ENCODE measurements around the gene NDUFV3.
"Not testable (repeated sequence)": the region's sequence is repeated elsewhere in the genome, so short reads cannot be mapped to it uniquely, and the experiment has no call there.

NDUFV3 gene

DNA sequence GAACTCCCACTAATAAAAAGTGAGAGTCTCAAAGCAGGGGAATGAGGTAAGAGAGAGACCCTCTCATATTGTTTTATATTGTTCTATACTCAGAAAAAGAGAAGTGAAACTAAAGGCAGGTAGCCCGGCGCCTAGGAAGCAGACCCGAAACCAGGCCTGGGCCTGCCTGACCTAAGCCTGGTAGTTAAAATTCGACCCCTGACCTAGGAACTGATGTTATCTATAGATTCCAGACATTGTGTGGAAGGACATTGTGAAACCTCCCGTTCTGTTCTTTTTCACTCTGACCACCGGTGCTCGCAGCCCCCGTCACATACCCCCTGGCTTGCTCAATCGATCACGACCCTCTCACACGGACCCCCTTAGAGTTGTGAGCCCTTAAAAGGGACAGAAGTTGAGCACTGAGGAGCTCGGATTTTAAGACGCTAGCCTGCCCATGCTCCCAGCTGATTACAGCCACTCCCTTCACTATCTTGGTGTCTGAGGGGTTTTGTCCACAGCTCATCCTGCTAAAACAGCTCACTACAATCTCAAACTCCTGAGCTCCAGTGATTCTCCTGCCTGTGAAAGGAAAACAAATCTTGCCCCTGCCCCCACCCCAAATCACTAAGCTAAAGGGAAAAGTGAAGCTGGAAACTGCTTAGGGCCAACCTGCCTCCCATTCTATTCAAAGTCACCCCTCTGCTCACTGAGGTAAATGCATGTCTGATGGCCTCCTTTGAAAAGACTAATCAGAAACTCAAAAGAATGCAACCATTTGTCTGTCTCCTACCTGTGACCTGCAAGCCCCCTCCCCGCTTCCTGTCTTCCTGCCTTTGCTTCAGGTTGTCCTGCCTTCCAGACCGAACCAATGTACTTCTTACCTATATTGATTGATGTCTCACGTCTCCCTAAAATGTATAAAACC, 44.2 kb downstream of the NDUFV3 start:
- DNase-seq: not testable (repeated sequence)

- no peak for DNase-seq
These were observed 45.0 kb downstream of the NDUFV3 start for GRCh38 chr21:42937960-42938605.

- not testable (repeated sequence) for DNase-seq
These were observed 45.5 kb downstream of the NDUFV3 start for GRCh38 chr21:42938606-42938995.

DNA sequence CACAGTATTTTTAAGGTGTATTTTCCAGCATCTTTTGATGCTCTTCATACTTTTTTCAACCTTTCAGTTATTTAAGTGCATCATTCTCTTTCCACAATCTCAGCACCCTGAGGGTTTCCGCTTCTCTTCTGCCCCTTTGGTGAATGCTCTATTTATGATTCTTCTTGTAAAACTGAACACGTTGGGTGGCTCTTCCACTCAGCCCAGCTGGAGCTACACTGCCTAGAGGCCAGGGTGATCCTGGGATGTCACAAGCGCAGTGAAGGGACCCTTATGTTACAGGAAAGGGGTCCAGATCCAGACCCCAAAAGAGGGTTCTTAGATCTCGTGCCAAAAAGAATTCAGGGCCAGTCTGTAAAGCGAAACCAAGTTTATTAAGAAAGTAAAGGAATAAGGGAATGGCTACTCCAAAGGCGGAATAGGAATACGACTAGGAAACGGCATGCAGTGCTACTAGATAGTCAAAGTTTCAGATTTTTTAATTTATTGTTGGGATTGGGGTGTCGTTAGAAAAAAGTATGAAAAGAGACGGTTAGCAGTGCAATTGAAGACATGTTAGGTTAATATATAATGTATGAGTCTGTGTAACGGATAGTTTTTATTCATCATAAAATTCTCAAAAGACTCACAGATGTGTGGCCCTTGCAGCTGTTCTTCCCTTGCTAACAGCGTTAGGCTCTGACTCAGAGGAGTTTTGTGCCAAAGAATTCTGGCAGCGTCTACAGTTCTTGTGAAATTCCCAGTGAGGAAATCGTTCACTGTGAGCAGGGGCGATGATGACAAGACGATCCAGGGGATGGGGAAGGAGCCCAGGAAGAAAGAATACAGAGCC, 46.7 kb downstream of the NDUFV3 start:
- DNase-seq: no peak

DNA sequence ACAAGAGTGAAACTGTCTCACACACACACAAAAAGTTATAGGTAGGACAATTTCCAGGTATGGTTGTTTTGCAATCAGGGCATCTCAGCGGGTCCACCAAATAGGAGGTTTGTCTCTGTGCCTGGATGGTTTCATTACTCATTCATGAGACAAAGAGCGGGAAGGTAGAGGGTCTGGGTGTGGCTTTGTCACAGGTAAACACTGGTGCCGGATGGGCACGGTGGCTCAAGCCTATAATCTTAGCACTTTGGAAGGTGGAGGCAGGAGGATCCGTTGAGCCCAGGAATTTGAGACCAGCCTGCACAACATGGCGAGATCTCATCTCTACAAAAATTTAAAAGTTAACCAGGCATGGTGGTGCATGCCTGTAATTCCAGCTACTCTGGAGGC, 48.6 kb downstream of the NDUFV3 start:
- DNase-seq: no peak

- DNase-seq: no peak
These were observed 49.1 kb downstream of the NDUFV3 start for GRCh38 chr21:42942244-42942643.

- DNase-seq: not testable (repeated sequence)
These were observed 56.1 kb downstream of the NDUFV3 start for GRCh38 chr21:42949094-42949755.

- DNase-seq: not testable (repeated sequence)
These were observed 58.1 kb downstream of the NDUFV3 start for GRCh38 chr21:42951193-42951592.

DNA sequence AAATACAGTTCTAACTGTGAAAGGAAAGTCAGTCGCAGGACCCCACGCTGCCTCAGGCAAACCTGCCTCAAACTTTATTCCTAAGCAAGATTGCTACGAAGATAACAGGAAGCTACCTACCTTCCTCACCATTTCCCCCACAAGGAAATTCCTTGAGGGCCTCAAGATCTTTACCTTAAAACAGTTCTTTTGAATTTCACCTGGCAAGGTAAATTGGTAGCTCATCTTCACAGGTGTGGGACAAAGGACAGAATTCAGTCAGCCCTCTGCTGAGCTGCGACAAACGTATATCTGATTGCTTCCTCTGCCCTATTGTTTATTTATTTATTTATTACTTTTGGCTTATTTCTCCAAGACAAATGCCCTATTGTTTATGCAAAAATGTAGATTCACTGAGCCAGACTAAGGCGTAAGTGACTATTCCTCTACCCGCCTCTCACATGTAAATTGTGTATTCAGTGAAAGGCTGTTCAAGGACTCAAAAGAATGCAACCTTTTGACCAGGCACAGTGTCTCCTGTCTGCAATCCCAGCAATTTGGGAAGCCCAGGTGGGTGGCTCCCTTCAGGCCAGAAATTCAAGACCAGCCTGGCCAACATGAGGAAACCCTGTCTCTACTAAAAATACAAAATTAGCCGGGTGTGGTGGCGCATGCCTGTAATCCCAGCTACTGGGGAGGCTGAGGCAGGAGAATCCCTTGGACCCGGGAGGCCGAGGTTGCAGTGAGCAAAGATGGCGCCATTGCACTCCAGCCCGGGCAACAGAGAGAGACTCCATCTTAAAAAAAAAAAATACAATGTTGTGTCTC, 63.9 kb downstream of the NDUFV3 start:
- DNase-seq: peak; percentile 49

DNA sequence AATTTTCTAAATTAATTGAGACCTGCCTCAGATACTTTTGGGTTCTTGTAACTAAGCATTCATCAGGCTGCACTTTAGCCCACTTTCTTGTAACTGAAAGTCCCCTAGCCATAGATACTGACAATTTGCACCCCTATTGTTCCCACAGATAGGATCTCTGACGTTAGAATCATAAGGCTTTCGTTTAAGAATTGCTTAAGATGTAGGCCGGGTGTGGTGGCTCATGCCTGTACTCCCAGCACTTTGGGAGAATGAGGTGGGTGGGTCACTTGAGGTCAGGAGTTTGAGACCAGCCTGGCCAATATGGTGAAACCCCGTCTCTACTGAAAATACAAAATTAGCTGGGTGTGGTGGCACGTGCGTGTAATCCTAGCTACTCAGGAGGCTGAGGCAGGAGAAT, 65.0 kb downstream of the NDUFV3 start:
- DNase-seq: not testable (repeated sequence)

- DNase-seq: no peak
These were observed 66.6 kb downstream of the NDUFV3 start for GRCh38 chr21:42959728-42960127.

DNA sequence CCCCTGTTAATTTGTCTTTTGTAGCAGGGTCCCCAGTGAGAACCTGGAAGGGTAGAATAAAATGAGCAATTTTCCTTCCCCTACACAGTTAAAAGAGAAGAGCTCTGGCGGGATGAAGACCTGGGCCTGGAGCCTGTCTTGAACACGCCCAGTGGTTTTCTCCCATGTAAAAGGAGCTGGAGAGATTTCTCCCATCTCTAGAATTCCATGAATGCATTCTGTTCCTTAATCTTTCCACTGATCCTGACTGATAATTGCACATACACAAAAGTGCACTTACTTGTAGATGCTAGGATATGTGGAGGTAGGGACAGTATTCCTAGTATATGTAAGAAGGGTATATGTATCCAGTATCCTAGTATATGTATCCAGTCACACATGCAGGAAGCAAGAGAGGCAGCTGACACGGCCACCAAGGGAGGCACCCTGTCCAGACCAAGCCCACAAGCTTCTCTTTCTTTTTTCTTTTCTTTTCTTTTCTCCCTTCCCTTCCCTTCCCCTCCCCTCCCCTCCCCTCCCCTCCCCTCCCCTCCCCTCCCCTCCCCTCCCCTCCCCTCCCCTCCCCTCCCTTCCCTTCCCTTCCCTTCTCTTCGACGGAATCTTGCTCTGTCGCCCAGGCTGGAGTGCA, 69.4 kb downstream of the NDUFV3 start:
- DNase-seq: no peak

Measured in effector CD8-positive, alpha-beta T cell (primary cell).